Dermis microvascular lymphatic vessel endothelial cell (primary cell): ENCODE results near the gene DDX50. TPM values are rescaled to one million over a fixed set of nuclear protein-coding genes. Genes with fewer than 3 reads are reported as not detected.

Experiments
- DNase-seq, 2 donors: peaks; one replicate each; pipeline versions ENCODE4 v3.0.0 to v3.0.0-alpha.2; 2010; ENCODE audit warnings: low read depth in 2 of 2
- total RNA-seq: library from RNA; depleted of rRNA; stranded (reverse); fragments of >200 nt; gene quantifications from 2 replicates; pipeline ENCODE4 v1.2.1, GENCODE V29; 2014

The DDX50 gene
- total RNA-seq, 1 donor from 2014 or later: 33.1 TPM

DNA sequence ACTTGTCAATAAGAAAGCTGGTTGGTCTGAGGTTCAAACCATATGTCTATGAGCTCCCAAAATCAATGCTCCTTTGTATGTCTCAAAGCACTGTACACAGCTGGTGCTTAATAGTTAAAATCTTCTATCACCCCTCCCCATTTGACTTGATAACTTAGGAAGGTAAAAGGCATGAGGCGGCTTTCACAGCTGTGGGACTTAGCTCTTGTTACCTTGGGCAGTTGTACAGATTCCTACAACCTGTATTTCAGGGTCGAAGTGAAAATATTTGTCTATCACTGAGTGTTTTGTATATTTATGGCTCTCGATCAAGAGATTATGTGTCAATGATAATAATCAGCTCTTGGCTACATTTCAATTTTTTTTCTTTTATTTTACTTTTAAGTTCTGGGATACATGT, 86.5 kb downstream of the DDX50 start:
- DNase-seq: no peak

DNA sequence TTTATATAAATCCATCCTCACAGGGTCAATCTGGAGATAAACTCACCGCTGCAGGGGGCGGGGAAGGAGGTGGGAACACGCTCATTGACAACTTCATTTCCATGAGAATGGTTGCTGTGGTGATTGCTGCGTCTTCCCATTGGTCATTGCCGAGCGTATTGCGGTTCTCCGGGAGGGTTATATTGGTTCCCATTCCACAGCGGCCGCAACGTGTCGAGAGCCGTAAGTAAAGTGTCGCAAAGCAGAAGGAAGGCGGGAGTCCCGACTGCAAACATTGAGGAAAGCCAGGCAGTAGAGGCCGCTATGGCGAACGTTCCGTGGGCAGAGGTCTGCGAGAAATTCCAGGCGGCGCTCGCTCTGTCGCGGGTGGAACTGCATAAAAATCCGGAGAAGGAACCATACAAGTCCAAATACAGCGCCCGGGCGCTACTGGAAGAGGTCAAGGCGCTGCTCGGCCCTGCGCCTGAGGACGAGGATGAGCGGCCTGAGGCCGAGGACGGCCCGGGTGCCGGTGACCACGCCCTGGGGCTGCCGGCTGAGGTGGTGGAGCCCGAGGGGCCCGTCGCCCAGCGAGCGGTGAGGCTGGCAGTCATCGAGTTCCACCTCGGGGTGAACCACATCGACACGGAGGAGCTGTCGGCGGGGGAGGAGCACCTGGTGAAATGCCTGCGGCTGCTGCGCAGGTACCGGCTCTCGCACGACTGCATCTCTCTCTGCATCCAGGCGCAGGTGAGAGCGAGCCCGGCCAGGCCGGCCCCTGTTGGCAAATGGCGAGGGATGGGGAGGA, 87.6 kb downstream of the DDX50 start, which contains the start of gene KIFBP:
Gene KIFBP, plus strand, starts transcription at position 274 of the 787 bp plus-strand sequence. Its CDS starts 30 bp downstream, at position 304.
- peak; percentile 97 to 99 for DNase-seq

DNA sequence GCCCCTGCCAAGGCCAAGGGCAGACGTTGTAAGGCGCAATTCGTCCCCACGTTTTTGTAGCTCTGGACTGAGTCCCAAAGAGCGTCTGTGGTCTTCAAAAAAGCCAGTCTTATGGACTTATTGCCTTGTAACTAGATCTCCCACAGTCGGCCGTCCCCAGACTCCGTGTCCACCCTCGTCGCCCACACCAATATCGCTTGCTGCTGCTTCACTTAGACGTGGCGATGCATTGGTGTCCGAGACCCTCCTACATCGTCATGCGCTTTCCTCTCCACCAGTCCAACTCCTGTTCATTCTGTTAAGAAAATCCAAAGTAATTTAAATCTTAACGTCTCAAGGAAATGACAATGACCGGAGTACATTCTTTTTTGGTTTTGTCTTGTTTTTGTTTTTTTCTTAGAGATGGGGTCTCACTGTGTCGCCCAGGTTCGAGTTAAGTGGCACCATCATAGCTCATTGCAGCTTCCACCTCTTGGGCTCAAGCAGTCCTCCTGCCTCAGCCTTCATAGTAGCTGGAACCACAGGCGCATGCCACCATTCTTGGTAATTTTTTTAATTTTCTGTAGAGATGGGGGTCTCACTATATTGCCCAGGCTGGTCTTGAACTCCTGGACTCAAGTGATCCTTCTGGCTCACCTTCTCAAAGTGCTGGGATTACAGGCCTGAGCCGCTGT, 88.3 kb downstream of the DDX50 start:
- peak in 1 of 2 donors; percentile 33 for DNase-seq

DNA sequence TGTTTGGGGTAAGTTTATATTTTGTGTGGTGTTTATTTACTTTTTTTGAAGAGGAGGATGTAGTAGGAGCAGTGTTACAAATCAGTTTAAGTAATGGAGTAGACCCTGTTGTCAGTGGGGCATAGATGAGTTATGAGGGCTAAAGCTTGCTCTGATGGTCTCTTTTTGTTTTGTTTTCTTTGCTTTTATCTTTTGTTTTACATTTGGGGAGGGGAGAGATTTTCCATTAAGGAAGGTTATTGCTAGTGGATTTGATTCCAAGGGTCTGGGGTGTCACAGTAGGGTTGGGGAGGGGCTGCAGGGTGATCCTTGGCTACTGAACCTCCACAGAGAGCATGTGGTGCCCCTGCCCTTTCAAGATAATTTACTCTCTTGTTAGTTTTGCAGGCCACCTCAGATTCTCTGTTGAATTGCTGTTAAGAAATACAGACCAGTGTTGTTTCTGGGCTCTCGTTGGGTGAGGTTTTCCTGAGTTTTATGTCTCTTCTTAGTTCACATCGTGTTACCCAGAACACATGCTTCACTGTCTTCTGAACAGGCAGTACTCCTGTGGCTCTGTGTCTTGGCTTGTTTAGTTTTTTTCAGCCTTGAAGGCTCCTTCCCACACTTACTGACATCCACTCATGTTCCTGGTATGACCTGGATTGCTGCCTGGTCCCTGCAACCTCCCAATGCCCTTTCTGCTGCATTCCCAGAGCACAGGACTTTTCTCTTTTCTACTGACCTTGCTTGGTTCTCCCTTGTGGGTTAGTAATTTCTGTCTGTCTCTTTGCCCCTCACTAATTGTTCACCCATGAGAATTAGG, 91.7 kb downstream of the DDX50 start:
- no peak for DNase-seq

Other genes starting within 250 kb of the DDX50 start
- gene CCAR1, start 180.1 kb upstream of the DDX50 start, total RNA-seq: 20.7 and 32.7 TPM in 2 replicates
- 0.13 and 0.38 TPM in 2 replicates for gene STOX1, start 73.8 kb upstream of the DDX50 start, total RNA-seq
- 59.4 and 61.0 TPM in 2 replicates for gene DDX21, start 54.9 kb downstream of the DDX50 start, total RNA-seq
- gene KIFBP, start 87.5 kb downstream of the DDX50 start, total RNA-seq: 23.9 and 26.3 TPM in 2 replicates
- gene SRGN, start 186.8 kb downstream of the DDX50 start, total RNA-seq: 218 and 298 TPM in 2 replicates
- gene VPS26A, start 222.9 kb downstream of the DDX50 start, total RNA-seq: 29.4 and 35.8 TPM in 2 replicates